GM10847 (cell line): Measurements from ENCODE around the gene PSD2.

Experiments
- POLR2A ChIP-seq: IDR thresholded peaks from 2 replicates; pipeline ENCODE4 v1.6.1; 2011; ENCODE audit not compliant: insufficient read length; ENCODE audit errors: extremely low read depth

Gene PSD2

DNA sequence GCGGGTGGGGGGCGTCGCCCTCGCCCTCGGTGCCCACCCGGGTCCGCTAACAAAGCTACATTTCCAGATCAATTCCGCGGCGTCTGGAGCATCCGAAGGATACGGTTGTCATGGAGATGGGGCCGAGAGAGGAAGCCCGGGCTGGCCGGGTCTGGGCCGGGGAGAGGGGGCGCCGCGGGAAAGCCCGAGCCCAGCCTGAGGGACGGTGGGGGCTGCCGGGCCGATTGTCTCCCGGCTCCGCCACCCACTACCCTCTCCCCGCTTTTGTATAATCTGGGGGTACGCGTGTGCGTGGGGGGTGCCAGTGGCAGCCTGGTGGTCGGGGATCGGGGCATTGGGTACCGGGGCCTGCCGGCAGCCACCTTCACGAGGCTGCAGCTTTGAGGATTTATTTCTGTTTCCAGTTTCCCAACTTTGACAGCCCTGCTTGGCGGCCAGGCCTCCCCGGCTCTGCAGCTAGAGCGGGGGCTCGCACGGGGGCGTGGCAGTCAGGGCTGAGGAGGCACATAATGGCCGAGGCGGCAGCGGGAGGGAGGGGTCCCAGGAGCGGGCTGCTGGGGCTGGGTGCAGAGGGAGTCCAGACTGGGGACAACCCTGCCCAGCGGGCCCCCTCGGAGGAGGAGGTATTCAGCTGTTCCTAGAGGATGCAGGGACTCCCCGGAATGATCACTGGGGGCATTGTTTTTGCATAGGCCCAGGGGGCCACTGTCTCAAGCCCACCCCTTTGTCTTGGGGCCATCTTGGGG is 626 bp downstream of the PSD2 start:
- no peak for TF ChIP-seq POLR2A

DNA sequence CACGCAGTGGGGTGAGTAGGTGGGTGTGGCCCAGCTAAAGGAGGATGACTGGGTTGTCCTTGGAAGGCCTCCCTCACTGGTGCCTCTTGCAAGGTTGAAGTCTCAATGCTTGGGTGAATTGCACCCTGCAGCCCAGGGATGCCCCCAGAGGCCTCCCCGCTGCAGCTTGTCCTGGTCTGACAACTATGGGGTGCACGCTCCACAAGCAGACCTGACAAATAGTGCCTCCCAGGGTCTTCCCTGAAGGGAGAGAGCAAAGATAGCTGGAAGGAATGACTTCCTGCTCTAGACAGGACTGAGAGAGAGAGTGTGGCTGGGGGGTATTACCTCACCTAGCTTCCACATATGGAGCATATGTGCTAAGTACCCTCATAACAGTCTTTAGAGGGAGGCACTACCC is 1.7 kb downstream of the PSD2 start:
- TF ChIP-seq POLR2A: no peak

DNA sequence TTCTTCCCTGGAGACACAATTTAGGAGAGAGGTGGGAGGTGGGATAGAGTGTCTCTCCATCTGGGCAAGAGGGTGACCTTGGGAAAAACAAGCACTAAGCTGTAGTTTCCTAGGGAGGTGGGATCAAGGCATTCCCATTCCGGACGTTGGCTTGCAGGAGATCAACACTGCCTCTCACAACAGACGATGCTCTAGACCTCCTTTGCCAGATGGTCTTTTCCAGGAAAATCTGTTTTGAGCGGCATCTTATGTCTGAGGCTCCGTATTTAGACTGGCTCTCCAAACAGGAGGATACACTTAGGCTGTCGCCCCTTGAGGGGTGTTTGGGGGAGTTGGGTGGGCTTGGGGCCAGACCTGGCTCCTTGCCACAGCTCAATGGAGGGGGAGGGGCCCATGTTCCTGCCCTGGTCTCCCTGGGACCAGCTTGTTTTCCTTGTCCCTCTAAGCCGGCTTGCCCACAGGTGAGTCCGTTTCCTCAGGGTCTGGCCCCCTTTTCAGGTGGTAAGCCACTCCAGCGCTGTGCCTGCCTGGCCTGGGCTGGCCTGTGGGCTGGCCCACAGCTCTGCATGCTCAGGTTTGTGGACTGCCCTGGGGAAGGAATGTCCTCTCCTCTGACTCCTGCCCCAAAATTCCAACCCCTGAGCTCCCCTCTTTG is 2.4 kb downstream of the PSD2 start:
- TF ChIP-seq POLR2A: no peak

DNA sequence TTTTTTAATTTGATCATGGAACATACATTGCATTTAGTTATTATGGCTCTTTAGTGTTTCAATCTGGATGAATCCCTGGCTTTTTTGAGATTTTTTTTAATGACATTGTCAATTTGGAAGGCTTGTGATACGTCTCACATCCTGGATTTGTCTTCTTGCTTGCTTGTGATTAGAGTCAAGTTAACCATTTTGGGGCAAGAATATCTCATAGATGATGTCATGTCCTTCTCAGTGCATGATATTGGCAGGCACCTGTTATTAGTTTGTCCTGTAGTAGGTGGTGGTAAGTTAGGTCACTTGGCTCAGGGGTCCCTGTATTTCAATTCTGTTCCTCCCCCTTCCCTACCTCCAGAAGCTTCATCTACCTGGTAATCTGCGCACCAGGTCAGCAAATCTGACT is 3.3 kb downstream of the PSD2 start:
- TF ChIP-seq POLR2A: no peak

DNA sequence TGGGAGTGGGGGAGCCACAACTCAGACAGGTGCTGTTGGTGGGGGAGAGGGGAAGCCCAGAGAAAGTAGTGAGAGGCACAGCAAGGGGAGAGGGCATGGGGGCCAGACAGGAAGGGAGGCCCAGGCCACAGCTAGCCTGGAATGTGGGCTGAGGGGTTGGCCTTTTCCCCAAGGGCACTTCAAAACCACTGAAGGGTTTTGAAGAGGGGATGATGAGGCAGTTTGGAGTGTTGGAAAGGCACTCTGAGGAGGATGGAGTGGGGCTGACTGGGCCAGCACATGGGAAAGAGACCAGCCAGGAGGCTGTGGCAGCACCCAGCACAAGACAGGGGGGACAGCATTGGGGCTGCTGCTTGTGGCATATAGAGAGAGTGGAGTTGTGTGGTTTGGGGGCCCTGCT is 3.8 kb downstream of the PSD2 start:
- no peak for TF ChIP-seq POLR2A

DNA sequence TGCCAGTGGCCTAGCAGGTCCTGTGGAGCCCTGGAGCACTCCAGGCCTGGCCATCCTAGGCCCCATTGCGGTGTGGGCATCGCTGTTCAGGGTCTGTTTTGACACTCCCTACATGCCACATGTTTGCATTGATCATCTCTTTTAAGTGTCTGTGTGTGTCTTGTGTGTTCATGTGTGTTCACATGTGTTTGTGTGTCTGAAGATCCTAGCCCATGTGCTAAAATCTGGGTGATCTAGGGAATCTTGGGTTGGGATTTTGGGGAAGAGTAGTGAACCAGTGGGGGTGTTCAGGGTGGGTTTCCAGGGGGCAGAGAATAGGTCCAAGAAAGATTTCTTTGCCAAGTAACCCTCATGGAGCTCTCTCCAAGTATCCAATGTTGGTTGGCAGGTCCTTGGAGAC is 8.4 kb downstream of the PSD2 start:
- TF ChIP-seq POLR2A: no peak

DNA sequence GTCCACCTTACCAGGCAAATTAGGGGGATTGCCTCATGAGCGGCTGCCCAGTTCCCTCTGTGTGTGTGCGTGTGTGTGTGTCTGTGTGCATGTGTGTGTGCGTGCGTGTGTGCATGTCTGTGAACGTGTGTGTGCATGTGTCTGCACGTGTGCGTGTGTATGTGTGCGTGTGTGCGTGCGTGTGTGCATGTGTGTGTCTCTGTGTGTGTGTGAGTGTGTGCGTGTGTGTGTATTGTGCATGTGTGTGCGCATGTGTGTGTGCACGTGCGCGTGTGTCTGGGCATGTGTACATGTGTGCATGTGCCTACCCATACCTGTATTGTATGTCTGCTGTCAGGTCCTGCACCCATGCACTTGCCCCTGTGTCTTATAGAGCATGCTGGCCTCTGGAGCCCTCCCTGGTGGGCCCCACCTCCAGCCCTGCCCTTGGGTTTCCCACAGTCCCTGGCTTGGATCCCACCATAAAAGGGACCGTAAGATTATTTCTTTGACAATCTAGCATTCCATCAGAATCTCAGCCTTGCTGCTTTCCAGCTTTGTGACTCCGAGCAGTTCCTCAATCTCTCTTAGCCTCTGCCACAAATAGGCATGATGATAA is 9.3 kb downstream of the PSD2 start:
- no peak for TF ChIP-seq POLR2A

DNA sequence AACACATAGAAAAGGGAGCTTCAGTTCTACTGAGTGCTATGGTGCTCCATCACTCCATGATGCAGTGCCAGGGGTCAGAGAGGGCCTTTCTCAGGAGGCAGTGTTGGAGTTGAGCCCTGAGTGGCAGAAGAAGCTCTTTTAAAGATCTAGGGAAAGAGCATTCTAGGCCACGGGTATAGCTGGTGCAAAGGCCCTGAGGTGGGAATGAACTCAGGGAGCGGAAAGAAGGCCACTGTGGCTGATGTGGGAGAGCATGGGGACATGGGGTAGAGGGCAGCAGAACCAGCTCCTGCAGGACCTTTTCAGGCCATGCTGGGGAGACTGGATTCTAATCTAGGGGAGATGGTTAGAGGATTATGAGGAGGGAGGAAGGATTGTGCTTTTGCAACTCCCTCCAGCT is 9.9 kb downstream of the PSD2 start:
- TF ChIP-seq POLR2A: no peak

DNA sequence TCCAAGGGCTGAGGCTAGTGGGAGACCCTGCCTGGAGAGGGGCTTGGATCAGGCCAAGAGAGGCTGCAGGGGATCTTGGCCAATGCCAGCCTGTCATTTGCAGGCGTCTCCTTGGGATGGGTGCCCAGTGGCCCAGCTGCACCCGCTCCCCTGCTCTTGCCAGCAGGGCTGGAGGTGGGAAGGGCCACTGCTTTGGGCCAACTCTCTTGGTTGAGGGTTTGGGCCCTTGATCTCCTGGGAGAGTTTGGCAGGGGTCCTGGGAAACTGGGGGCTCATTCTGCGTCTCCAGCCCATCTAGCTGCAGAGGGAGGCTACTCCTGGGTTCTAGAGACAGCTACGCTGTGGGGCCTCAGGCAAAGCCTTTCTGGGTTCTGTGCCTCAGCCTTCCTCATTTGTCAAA is 10.5 kb downstream of the PSD2 start:
- TF ChIP-seq POLR2A: no peak

DNA sequence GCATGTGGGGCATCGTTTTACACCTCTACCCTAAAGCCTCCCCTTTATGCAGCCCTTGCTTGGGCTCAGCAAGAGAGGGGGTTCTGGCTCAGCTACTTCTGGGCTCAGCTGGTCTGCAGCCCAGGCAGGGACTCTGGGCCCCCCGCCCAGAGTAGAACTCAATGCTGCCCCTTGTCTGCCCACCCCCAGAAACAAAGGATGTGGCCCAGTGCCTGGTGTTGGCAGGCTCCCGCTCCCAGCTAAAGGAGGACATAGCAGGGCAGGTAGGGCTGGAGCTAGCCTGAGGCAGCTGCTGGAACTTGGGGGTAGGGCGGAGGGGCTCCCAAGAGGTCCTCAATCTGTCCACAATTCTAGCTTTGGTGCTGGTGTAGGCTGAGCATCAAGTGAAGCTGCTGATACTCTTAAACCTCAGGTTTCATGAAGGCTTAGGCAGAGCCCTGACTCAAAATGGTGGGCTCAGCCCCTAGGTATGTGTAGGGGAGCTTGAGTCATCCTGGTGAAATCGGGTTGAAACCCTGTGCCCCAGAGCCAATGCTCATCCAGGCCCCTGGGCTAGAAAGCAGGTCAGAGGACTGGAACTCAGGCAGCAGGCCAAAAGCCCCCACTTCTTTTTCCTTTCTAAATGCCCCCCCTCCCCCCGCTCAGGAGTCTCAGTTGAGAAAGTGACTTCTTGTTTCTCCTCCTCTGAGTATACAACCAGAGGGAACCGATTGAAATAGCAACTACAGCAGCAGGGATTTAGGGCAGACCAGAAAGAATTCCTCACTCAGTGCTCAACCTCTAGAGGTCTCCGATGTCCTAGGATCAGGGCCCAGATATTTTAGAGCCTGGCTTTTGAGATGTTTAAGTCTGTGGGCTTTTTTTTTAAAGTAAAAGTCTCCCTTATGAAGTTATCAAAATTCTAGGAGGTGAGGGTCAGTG is 11.4 kb downstream of the PSD2 start:
- no peak for TF ChIP-seq POLR2A

DNA sequence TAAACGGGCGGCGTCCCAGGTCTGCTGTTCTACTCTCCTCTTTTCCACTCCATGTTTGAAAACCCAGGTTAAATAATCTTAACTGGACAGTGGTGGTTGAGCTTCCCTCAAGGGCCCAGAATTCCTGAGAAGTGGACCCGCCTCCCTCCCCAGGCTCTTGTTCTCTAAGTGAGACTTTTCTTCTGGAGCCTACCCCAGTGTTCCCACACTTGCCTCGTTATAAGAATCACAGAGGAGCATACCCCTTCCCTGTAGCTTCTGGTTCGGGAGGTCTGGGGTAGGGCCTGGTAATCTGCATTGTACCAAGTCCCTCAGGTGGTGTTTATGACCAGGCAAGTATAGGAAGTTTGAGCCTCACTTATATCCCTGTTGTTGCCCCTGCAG is 12.0 kb downstream of the PSD2 start:
- no peak for TF ChIP-seq POLR2A

DNA sequence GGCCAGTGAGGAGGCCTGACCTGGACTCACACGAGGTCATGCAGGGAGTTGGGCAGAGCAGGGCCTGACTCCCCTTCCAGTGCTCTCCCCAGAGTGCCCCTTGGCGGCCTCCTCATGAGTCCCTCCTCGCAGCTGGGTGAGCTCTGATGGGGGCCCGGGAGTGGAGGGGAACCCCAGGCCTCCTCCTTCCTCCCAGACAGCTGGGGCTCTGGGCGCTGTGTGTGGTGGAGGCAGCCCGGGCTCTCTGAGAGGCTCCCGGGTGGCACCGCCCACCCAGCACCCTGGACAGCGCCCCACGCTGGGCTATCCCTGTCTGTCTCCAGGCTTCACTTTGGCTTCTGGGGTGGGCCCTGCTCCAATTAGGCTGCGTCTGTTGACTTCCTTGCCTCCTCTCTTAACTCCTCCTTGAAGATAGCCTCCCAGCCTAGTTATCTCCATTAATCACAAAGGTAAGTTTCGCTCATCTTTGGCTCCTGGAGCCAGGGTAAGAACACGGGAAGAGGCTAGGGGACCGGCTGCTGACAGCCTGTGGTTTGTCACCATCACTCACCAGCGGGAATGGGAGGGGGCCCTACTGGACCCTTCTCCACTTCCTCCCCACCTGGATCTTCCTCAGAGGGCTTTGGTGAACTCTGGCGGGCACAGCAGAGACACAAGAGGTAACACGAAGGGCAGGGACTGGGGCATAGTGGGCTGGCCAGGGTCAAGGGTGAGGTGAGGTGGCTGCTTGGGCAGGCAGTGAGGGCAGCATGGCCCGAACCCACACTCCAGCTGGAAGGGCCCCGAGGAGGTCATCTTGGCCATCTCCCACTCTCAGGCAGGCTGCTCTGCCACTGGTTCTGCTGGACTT is 13.1 kb downstream of the PSD2 start:
- no peak for TF ChIP-seq POLR2A

DNA sequence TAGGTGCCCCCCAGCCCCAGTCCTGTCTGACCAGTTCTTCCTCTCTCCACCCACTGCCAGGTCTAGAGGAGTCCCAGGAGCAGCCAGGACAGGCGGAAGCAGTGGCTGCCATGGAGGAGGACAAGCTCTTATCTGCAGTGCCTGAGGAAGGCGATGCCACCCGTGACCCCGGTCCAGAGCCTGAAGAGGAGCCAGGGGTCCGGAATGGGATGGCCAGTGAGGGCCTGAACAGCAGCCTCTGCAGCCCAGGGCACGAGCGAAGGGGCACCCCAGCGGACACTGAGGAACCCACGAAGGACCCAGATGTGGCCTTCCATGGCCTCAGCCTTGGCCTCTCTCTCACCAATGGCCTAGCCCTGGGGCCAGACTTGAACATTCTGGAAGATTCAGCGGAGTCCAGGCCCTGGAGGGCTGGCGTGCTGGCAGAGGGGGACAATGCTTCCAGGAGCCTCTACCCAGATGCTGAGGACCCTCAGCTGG is 13.8 kb downstream of the PSD2 start:
- no peak for TF ChIP-seq POLR2A
